Astrocyte of the cerebellum (primary cell): ENCODE measurements around the gene PSMD1.
"Not testable (repeated sequence)": the region's sequence is repeated elsewhere in the genome, so short reads cannot be mapped to it uniquely, and the experiment has no call there.

Experiments used
- DNase-seq: peaks from one replicate; pipeline ENCODE4 v3.0.0-alpha.2; 2011; ENCODE audit warnings: low read depth
- H3K4me3 ChIP-seq: 2 replicates; pipeline ENCODE4 v1.5.1; 2011; ENCODE audit warnings: mild to moderate bottlenecking, low read depth, low read length, moderate library complexity
- in situ Hi-C: cut with HindIII; loops from 2 replicates; pipeline ENCODE4 v1.10.0; 2017; ENCODE audit warnings: low sequenced_read_pairs
- TF ChIP-seq, protein P1 (sequence below): IDR thresholded peaks from 2 replicates; pipeline ENCODE4 v1.5.1; 2012; ENCODE audit warnings: low read length, low read depth, moderate library complexity, mild to moderate bottlenecking; ENCODE audit errors: missing control alignments

Gene PSMD1

GRCh38 chr2:231018184-231018583 is 38.5 kb upstream of the PSMD1 start:
- no peak overlapping the region for H3K4me3 ChIP-seq
- in situ Hi-C loops, result no loop called here
- no peak for DNase-seq
- TF ChIP-seq, protein P1, sequence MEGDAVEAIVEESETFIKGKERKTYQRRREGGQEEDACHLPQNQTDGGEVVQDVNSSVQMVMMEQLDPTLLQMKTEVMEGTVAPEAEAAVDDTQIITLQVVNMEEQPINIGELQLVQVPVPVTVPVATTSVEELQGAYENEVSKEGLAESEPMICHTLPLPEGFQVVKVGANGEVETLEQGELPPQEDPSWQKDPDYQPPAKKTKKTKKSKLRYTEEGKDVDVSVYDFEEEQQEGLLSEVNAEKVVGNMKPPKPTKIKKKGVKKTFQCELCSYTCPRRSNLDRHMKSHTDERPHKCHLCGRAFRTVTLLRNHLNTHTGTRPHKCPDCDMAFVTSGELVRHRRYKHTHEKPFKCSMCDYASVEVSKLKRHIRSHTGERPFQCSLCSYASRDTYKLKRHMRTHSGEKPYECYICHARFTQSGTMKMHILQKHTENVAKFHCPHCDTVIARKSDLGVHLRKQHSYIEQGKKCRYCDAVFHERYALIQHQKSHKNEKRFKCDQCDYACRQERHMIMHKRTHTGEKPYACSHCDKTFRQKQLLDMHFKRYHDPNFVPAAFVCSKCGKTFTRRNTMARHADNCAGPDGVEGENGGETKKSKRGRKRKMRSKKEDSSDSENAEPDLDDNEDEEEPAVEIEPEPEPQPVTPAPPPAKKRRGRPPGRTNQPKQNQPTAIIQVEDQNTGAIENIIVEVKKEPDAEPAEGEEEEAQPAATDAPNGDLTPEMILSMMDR, result no peak

DNA sequence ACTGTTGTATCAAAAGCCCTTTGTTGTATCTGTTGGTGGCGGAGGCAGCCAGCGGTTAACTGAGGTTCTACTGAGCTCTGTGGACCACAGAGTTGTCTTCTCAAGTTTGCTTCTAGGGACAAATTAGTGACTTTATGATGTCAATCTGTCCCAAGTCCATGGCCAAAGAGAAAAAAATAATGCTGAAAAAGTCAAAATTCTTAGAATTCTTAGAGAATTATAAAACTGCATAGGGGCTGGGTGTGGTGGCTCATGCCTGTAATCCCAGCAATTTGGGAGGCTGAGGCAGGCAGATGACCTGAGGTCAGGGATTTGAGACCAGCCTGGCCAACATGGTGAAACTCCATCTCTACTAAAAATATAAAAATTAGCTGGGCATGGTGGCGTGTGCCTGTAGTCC is 31.6 kb upstream of the PSMD1 start:
- DNase-seq, in situ Hi-C loops, H3K4me3 ChIP-seq: not testable (repeated sequence)

DNA sequence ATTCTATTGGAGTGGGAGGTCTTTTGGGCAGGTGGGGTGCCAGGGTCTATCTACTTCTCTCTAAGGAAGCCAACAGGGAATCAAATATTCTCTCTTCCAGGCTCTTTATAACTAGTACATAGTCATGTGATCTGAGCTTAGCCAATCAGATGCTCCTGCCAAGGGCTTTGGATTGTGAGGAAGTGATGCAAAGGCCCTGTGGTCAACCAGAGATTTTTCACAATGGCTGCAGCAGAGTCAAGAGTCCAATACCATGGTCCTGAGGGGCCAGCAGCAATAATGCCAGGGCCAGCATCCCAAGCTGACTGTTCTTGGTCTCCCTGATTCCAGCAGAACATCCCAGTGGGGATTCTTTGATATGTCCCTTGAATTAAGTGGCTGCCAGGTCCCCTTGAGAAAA is 27.8 kb upstream of the PSMD1 start:
- in situ Hi-C loops, result no loop called here
- no peak for DNase-seq

DNA sequence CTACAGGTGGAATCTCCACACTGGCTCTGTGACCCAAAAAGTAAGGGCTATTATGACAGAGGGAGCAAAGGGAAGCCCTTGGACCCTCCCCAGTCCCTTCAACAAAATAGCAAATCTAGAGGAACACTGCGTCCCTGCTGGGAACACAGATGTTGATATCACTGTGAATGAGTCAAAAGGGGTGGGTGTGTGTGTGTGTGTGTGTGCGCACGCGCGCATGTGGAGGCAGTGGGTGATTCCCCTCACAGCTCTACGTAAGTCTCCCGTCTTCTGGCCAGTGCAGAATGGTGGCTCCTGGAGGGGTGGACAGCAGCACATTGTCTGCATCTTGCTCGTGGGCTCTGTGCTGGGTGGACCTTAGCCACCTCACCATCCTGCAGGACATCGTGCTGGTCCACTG is 27.1 kb upstream of the PSMD1 start:
- no peak for DNase-seq
- H3K4me3 ChIP-seq, result no peak overlapping the region
- in situ Hi-C loops, result no loop called here
- TF ChIP-seq, protein P1, result no peak

More for the DNA sequence above, 27.8 kb upstream of the PSMD1 start:
- TF ChIP-seq, protein P1, result no peak
- H3K4me3 ChIP-seq, result no peak overlapping the region

DNA sequence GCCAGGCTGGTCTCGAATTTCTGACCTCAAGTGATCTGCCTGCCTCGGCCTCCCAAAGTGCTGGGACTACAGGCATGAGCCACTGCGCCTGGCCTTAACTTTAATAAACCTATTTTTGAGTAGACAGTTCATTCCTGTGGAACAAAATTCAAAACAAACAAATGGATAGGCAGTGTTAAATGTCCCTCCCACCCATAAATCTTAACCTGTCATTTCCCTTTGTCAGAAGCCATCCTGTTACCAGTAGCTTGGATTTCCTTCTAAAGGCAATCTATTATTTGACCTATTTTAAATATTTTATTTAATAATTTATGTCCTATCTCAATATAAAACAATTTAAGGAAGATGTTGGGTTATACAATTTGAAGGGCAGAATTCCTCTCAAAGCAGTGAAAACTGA is 25.9 kb upstream of the PSMD1 start:
- TF ChIP-seq, protein P1, result no peak
- H3K4me3 ChIP-seq, result no peak overlapping the region
- in situ Hi-C loops, result no loop called here
- DNase-seq, result no peak

GRCh38 chr2:231032575-231033140 is 24.0 kb upstream of the PSMD1 start:
- in situ Hi-C loops, result no loop called here
- TF ChIP-seq, protein P1, result no peak
- H3K4me3 ChIP-seq, result no peak overlapping the region
- no peak for DNase-seq

DNA sequence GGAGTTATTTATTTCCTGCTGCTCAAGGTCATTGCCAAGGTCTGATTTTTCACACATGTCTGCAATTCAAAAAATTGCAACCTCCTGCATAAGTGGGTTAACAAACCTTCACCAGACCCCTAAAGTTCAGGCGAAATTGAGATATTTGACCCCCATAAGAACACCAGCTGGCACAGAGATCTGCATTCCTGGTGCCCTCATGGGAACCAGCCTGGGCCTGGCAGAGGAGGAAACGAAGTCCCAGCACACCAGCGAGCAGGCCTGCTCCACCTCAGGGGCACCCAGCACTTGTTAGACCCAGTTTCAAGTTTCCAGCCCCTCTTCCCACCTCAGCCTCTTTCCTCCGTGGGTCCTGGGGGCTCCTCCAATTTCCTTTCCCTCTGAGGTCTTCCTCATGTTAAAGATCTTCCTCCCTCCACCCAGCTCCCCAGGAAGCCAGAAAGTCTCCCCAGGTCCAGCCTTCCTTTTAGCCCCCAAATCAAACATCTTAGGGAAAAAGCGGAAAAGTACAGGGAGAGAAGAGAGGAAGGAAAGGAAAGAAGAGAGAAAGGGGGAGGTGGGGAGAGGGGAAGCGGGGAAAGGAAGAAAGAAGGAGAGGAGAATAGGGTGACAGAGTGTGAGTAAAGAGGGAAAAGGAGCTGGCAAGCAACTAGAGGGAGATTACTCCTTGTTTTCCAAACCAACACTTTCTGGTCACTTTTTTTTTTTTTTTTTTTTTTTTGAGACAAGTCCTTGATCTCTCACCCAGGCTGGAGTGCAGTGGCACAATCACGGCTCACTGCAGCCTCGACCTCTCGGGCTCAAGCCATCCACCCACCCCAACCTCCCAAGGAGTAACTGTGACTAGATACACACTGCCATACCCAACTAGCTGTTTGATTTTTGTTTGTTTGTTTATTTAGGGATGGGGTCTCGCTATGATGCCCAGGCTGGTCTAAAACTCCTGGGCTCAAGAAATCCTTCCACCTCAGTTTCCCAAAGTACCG is 23.2 kb upstream of the PSMD1 start:
- TF ChIP-seq, protein P1, result no peak
- in situ Hi-C loops, result no loop called here
- no peak overlapping the region for H3K4me3 ChIP-seq
- DNase-seq, result no peak
